ENCODE results near the gene AFG3L2. TPM values are rescaled to one million over a fixed set of nuclear protein-coding genes. Genes with fewer than 3 reads are reported as not detected.

AFG3L2 gene
- total RNA-seq, 1 experiment from 2014 or later, result 66.7 TPM

- Histone ChIP-seq H3K27me3 (ENCODE audit: insufficient read depth, low read length) (no peaks in the 10 kb centered on the region), H3K36me3 (ENCODE audit: control insufficient read depth in 1 of 2, insufficient read depth in 2 of 2, low read length in 2 of 2) (no peaks in the 10 kb centered on the region), H3K27ac (ENCODE audit: low read depth, low read length) (no peak overlapping the region), H3K9me3 (ENCODE audit: control insufficient read depth in 1 of 2, insufficient read depth in 1 of 2, low read depth in 1 of 2, low read length in 2 of 2) (no peaks in the 10 kb centered on the region), H3K4me1 (ENCODE audit: control insufficient read depth in 1 of 2, insufficient read depth in 2 of 2, low read length in 2 of 2) (peaks cover 0 to 2% of the 10 kb centered on the region in 2 experiments; a peak in 1 of 4 replicates), H2AFZ (ENCODE audit: low read depth, low read length, poor library complexity, severe bottlenecking) (no peak overlapping the region), H3K9me2 (ENCODE audit: insufficient read depth) (no peaks in the 10 kb centered on the region), H3K4me2 (ENCODE audit: low read length) (no peak overlapping the region), H4K20me1 (ENCODE audit: insufficient read depth) (no peaks in the 10 kb centered on the region), H3K9ac (ENCODE audit: low read length) (no peak overlapping the region), H3K79me2 (ENCODE audit: insufficient read depth, low read length) (no peaks in the 10 kb centered on the region), H3K4me3 (replicated peaks in 1 of 2; ENCODE audit: low read depth in 1 of 2, low read length in 2 of 2) (no peak overlapping the region)
- ATAC-seq, result no peak
- intact Hi-C loops (cut with micrococcal nuclease), result no loop called here
- ChIA-PET POLR2A (no interaction called here), CTCF (no interaction called here), RAD21 (ENCODE audit: low non-redundant PET in 1 of 2, low total read pairs in 2 of 2, uncharacterized antibody in 2 of 2, unreplicated experiment in 2 of 2) (no interaction called here)
- BruUV-seq (replicated peaks), result no TSS peak
- no peak for DNase-seq (ENCODE audit: low read depth, low spot score)
- TF ChIP-seq JUND (IDR thresholded peaks at IDR 0.05) (no peak), EZH2phosphoT487 (IDR thresholded peaks at IDR 0.05; ENCODE audit: borderline replicate concordance) (no peak), REST (IDR thresholded peaks at IDR 0.05; ENCODE audit: low read depth) (no peak), FOSL1 (IDR thresholded peaks at IDR 0.05; ENCODE audit: low read depth) (no peak), CBX3 (IDR thresholded peaks at IDR 0.05; ENCODE audit: low read depth) (no peak), POLR2A (IDR thresholded peaks at IDR 0.05; ENCODE audit: borderline replicate concordance, extremely low read depth, insufficient read depth, insufficient read length) (no peak), ZFX (IDR thresholded peaks at IDR 0.05) (no peak), ELF1 (IDR thresholded peaks at IDR 0.05; ENCODE audit: borderline replicate concordance, low read depth) (no peak), CEBPB (IDR thresholded peaks at IDR 0.05; ENCODE audit: low read depth) (no peak), SP1 (IDR thresholded peaks at IDR 0.05; ENCODE audit: low read depth) (no peak), EGR1 (IDR thresholded peaks at IDR 0.05; ENCODE audit: low read depth) (no peak), ZBTB33 (IDR thresholded peaks at IDR 0.05; ENCODE audit: extremely low read depth, insufficient replicate concordance, low read length) (no peak), MAX (IDR thresholded peaks at IDR 0.05) (no peak), YY1 (IDR thresholded peaks at IDR 0.05; ENCODE audit: extremely low read depth, insufficient replicate concordance, low read depth, low read length) (no peak)
Measured at GRCh38 chr18:12301263-12302005, 75.6 kb downstream of the AFG3L2 start.

All from HCT116 (cell line).